ENCODE data around the gene KRT76.

KRT76 gene

DNA sequence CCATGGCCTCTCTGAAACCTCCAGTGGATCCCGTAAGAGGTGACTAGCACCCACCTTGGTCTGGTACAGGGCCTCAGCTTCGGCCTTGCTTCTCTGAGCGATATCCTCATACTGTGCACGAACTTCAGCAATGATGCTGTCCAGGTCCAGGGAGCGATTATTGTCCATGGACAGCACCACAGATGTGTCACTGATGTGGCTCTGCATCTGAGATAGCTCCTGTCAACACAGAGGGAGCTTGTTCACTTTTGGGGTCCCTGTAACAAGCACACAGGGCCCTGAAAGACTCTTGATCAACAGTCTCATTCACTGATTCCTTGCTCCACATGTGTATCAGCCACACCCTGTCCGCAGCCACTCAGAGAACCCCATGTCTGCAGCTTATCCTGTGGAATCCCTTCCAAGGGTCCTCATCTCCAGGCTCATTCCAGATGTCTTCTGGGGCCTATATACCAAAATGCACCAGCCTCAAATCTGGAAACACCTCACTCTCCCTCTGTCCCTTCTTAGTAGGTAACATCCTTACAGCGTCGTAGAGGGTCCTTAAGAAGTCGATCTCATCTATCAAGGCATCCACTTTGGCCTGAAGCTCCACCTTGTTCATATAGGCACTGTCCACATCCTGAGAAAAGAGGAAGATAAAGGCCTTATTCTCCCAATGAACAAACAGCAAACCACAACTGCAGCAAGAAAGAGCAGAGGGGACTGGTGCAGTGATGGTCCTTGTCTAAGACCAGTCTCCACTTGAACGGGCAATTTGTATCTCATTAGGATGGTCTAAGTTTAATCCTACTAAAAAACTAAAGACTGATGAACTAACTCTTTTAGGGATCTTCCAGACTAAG is 15.3 kb upstream of the KRT76 start:
- H3K27ac ChIP-seq (replicated peaks): no peak overlapping the region
- no peak for DNase-seq (ENCODE audit: low read depth in 1 of 2, low spot score in 1 of 2)
- no peak overlapping the region for H3K4me3 ChIP-seq (replicated peaks; ENCODE audit: insufficient read depth, low read length)
- TF ChIP-seq SPI1 (IDR thresholded peaks at IDR 0.05; ENCODE audit: borderline replicate concordance, low read depth) (no peak), GABPA (IDR thresholded peaks at IDR 0.05; ENCODE audit: low read depth) (no peak), REST (IDR thresholded peaks at IDR 0.05; ENCODE audit: insufficient replicate concordance, low read depth) (no peak), POLR2AphosphoS5 (IDR thresholded peaks at IDR 0.05; ENCODE audit: low read depth) (no peak)
- TF ChIP-seq, protein P1, sequence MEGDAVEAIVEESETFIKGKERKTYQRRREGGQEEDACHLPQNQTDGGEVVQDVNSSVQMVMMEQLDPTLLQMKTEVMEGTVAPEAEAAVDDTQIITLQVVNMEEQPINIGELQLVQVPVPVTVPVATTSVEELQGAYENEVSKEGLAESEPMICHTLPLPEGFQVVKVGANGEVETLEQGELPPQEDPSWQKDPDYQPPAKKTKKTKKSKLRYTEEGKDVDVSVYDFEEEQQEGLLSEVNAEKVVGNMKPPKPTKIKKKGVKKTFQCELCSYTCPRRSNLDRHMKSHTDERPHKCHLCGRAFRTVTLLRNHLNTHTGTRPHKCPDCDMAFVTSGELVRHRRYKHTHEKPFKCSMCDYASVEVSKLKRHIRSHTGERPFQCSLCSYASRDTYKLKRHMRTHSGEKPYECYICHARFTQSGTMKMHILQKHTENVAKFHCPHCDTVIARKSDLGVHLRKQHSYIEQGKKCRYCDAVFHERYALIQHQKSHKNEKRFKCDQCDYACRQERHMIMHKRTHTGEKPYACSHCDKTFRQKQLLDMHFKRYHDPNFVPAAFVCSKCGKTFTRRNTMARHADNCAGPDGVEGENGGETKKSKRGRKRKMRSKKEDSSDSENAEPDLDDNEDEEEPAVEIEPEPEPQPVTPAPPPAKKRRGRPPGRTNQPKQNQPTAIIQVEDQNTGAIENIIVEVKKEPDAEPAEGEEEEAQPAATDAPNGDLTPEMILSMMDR (IDR thresholded peaks at IDR 0.05; ENCODE audit: insufficient read depth, low read length): no peak
- H3K27me3 ChIP-seq (ENCODE audit: insufficient read depth, poor library complexity, severe bottlenecking): peaks cover 26% of the 10 kb centered on the region

DNA sequence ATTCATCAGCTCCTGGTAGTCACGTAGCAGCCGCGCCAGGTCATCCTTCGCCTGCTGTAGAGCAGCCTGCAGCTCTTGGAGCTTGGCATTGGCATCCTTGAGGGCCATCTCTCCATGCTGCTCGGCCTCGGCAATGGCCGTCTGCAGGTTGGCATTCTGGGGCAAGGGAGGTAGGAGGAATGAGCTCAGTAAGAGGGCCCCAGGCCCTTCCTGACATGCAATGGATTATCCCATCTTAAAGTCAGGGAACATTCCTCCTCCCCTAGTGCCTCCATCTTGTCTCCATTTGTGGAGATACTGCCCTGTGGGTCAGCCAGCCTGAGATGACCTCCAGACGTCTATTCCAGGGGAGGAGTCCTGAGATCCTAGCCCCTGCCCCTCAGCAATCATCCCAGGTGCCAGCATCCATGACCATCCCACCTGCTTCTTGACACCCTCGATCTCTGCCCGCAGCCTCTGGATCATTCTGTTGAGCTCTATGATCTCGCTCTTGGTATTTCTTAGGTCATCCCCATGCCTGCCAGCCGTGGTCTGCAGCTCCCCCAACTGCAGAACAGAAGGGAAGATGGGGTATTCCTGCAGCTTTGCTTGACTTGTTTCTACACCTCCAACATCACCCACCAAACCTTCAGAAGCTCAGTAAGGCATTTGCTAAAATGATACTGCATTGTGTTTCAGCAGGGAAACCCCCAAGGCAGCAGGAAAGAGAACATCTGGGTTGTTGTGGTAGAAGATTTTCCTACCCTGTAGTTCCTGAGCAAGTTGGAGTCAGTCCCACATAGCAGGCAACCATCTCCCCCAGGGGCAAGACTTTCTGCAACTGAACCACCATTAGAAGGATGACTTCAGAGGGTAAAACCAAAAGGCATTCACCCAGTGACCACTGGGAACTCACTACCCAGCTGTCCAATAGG is 14.4 kb upstream of the KRT76 start:
- no peak for DNase-seq (ENCODE audit: low read depth in 1 of 2, low spot score in 1 of 2)

More for the DNA sequence above, 14.4 kb upstream of the KRT76 start:
- H3K27me3 ChIP-seq (ENCODE audit: insufficient read depth, poor library complexity, severe bottlenecking): peaks cover 26% of the 10 kb centered on the region
- H3K27ac ChIP-seq (replicated peaks): no peak overlapping the region
- no peak overlapping the region for H3K4me3 ChIP-seq (replicated peaks; ENCODE audit: insufficient read depth, low read length)
- TF ChIP-seq SPI1 (IDR thresholded peaks at IDR 0.05; ENCODE audit: borderline replicate concordance, low read depth) (no peak), REST (IDR thresholded peaks at IDR 0.05; ENCODE audit: insufficient replicate concordance, low read depth) (no peak), POLR2AphosphoS5 (IDR thresholded peaks at IDR 0.05; ENCODE audit: low read depth) (no peak), GABPA (IDR thresholded peaks at IDR 0.05; ENCODE audit: low read depth) (no peak)
- TF ChIP-seq, protein P1 (IDR thresholded peaks at IDR 0.05; ENCODE audit: insufficient read depth, low read length): no peak

Measured in HL-60 (cell line).